ENCODE measurements around the gene ZBTB32.

ZBTB32 gene

GRCh38 chr19:35712567-35713505, 8.5 kb downstream of the ZBTB32 start:
- no peak overlapping the region for H3K4me3 ChIP-seq (replicated peaks; ENCODE audit: low read depth, low read length)
- no peak for TF ChIP-seq CTCF (IDR thresholded peaks at IDR 0.05; ENCODE audit: low read length, missing control alignments)
- no peak for DNase-seq (ENCODE audit: low read depth)

GRCh38 chr19:35713506-35713850, 9.1 kb downstream of the ZBTB32 start:
- H3K4me3 ChIP-seq (replicated peaks; ENCODE audit: low read depth, low read length) = no peak overlapping the region
- DNase-seq (ENCODE audit: low read depth) = no peak
- no peak for TF ChIP-seq CTCF (IDR thresholded peaks at IDR 0.05; ENCODE audit: low read length, missing control alignments)

- no peak for DNase-seq (ENCODE audit: low read depth)
- no peak overlapping the region for H3K4me3 ChIP-seq (replicated peaks; ENCODE audit: low read depth, low read length)
- no peak for TF ChIP-seq CTCF (IDR thresholded peaks at IDR 0.05; ENCODE audit: low read length, missing control alignments)
These were observed 9.6 kb downstream of the ZBTB32 start for GRCh38 chr19:35713904-35714495.

GRCh38 chr19:35714601-35715354, 10.4 kb downstream of the ZBTB32 start:
- no peak overlapping the region for H3K4me3 ChIP-seq (replicated peaks; ENCODE audit: low read depth, low read length)
- DNase-seq (ENCODE audit: low read depth) = no peak
- TF ChIP-seq CTCF (IDR thresholded peaks at IDR 0.05; ENCODE audit: low read length, missing control alignments) = no peak

GRCh38 chr19:35715355-35715809, 11.0 kb downstream of the ZBTB32 start:
- no peak overlapping the region for H3K4me3 ChIP-seq (replicated peaks; ENCODE audit: low read depth, low read length)
- no peak for TF ChIP-seq CTCF (IDR thresholded peaks at IDR 0.05; ENCODE audit: low read length, missing control alignments)
- no peak for DNase-seq (ENCODE audit: low read depth)

GRCh38 chr19:35715981-35716800, 11.8 kb downstream of the ZBTB32 start:
- peak overlapping the region; percentile 81 for H3K4me3 ChIP-seq (replicated peaks; ENCODE audit: low read depth, low read length)
- no peak for TF ChIP-seq CTCF (IDR thresholded peaks at IDR 0.05; ENCODE audit: low read length, missing control alignments)
- peak; percentile 39 for DNase-seq (ENCODE audit: low read depth)

Data from fibroblast of pulmonary artery (primary cell).